AG09319 (cell line): Measurements from ENCODE around the gene EDC3.

Experiments used
- DNase-seq: peaks from one replicate; pipeline ENCODE4 v3.0.0-alpha.2; 2010; ENCODE audit warnings: low read depth; ENCODE audit errors: extremely low read depth
- TF ChIP-seq, protein P1 (sequence below): IDR thresholded peaks from 2 replicates; pipeline ENCODE4 v1.5.1; 2011; ENCODE audit warnings: low read depth, mild to moderate bottlenecking, inconsistent platforms, low read length, moderate library complexity

Gene EDC3

DNA sequence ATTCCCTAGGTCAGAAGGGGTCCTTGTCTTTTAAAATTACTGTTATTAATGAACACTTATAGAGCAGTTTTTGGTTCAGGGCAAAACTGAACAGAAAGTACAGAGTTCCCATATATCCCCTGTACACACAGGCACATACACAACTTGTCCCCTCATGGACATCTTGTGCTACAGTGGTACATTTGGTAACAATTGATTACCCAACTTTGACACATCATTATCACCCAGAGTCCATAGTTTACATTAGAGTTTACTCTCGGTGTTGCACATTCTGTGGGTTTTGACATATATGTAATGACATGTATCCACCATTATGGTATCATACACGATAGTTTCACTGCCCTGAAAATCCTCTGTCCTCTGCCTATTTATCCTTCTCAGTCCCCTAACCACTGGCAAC, 984 bp upstream of the EDC3 start:
- TF ChIP-seq, protein P1, sequence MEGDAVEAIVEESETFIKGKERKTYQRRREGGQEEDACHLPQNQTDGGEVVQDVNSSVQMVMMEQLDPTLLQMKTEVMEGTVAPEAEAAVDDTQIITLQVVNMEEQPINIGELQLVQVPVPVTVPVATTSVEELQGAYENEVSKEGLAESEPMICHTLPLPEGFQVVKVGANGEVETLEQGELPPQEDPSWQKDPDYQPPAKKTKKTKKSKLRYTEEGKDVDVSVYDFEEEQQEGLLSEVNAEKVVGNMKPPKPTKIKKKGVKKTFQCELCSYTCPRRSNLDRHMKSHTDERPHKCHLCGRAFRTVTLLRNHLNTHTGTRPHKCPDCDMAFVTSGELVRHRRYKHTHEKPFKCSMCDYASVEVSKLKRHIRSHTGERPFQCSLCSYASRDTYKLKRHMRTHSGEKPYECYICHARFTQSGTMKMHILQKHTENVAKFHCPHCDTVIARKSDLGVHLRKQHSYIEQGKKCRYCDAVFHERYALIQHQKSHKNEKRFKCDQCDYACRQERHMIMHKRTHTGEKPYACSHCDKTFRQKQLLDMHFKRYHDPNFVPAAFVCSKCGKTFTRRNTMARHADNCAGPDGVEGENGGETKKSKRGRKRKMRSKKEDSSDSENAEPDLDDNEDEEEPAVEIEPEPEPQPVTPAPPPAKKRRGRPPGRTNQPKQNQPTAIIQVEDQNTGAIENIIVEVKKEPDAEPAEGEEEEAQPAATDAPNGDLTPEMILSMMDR, result no peak
- DNase-seq, result no peak

DNA sequence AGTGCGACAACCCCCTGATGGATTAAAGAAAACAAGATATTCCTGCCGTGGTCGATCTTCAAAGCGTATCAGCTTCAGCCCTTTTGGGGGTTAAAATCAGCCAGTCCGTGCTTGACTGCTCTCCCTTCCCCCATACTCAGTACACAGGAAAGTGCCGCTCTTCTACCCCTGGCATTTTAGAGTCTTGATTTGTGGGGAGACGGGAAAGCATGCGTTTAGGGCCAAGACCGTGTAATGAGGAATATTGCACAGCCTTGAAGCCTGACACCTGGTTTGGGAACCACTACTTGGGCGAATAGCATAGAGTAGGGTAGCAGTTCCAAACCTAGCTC, 540 bp upstream of the EDC3 start:
- DNase-seq, result no peak
- TF ChIP-seq, protein P1, result no peak

DNA sequence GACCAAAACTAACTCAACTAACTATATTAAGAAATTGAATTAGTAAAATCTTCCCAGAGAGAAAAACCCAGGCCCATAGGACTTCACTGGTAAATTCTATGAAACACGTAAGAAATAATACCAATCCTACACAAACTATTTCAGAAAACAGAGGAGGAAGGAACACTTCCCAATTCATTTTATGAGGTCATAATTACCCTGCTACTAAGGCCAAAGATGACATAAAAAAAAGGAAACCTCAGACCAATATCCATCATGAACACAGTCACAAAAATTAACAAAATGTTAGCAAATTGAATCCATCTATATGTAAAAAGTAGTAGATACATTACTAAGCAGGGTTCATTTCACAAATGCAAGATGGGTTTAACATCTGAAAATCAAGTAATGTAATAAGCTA, 3.5 kb downstream of the EDC3 start:
- no peak for DNase-seq
- TF ChIP-seq, protein P1, result no peak

DNA sequence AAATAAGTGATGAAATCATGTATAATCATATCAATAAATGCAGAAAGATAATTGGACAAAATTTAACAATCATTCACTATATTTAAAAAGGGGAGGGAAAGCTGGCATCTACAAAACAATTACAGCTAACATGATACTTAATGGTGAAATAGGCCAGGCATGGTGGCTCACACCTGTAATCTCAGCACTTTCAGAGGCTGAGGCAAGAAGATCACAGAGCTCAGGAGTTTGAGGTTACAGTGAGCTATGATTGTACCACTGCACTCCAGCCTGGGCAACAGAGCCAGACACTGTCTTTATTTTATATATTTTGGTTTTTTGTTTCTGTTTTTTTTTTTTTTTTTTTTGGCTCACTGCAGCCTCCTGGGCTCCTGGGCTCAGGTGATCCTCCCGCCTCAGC, 12.1 kb downstream of the EDC3 start:
- TF ChIP-seq, protein P1, result no peak
- DNase-seq, result no peak

DNA sequence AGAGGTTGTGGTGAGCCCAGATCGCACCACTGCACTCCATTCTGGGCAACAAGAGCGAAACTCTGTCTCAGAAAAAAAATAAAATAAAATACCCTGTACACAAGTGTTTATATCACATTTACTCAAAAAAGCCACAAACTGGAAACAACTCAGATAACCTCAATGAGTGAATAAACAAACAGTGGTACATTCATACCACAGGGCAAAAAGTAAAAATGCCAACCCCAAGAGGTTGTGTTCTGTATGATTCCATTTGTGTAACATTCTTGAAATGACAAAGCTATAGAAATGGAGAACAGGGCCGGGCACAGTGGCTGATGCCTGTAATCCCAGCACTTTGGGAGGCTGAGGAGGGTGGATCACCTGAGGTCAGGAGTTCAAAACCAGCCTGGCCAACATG, 12.9 kb downstream of the EDC3 start:
- DNase-seq, result no peak
- TF ChIP-seq, protein P1, result no peak

DNA sequence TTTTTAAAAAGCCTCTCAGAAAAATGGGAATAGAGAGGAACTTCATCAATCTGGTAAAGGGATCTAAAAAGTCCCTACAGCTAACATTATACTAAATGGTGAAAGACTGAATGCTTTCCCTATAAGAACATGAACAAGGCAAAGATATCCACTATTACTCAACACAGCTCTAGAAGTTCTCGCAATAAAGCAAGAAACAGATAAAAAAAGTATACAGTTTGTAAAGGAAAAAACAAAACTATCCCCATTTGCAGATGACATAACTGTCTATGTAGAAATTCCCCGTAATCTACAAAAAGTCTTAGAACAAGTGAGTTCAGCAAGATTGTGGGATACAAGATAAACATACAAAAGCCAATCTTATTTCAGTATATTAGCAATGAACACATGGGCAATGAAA, 15.4 kb downstream of the EDC3 start:
- TF ChIP-seq, protein P1, result no peak
- DNase-seq, result no peak

DNA sequence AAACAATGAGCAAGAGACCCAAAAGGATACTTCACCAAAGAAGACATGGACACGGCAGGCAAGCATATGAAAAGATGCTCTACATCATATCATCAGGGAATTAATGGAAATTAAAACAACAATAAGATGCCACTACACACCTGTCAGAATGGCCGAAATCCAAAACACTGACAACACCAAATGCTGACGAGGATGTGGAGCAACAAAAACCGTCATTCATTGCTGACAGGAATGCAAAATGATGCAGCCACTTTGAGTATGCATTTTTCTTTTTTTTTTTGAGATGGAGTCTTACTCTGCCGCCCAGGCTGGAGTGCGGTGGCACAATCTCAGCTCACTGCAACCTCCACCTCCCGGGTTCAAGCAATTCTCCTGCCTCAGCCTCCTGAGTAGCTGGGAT, 19.0 kb downstream of the EDC3 start:
- TF ChIP-seq, protein P1, result no peak
- DNase-seq, result no peak
